Thyroid gland (tissue), 4 donors: Measurements from ENCODE around the gene TMEM144.

Experiments used
- CTCF ChIP-seq, 6 experiments: fragments of 200-600 bp in 3 of 6; fragments of 450-650 bp in 3 of 6; sonication (generic) in 3 of 6; IDR thresholded peaks; one replicate each; pipeline ENCODE4 v1.5.1; 2016 to 2019; ENCODE audit warnings: antibody characterized with exemption in 6 of 6, mild to moderate bottlenecking in 2 of 6, inconsistent platforms in 1 of 6, moderate library complexity in 1 of 6
- POLR2A ChIP-seq, 2 donors: fragments of 450-650 bp; IDR thresholded peaks; one replicate each; pipeline ENCODE4 v1.6.1; 2017; ENCODE audit warnings: antibody characterized with exemption in 2 of 2, mild to moderate bottlenecking in 2 of 2, moderate library complexity in 1 of 2

GRCh38 chr4:158169931-158170690, 40.2 kb upstream of the TMEM144 start:
- TF ChIP-seq CTCF (IDR thresholded peaks at IDR 0.05) (no peak), POLR2A (IDR thresholded peaks at IDR 0.05) (no peak)
